ENCODE data around the gene VPREB3. TPM values are rescaled to one million over a fixed set of nuclear protein-coding genes. Genes with fewer than 3 reads are reported as not detected.

The VPREB3 gene
- total and polyA plus RNA-seq, 10 of the 15 experiments (the other 5 are each of a cell fraction or from before 2014, with no cell fraction given), result 0.75 to 79.5 (median 23.8) TPM

GRCh38 chr22:23759566-23759965, 5.3 kb upstream of the VPREB3 start (continued):
- no peak for TF ChIP-seq MLLT1 (IDR thresholded peaks at IDR 0.05)

- Histone ChIP-seq H4K20me1 (ENCODE audit: control insufficient read depth, insufficient read depth) (no peaks in the 10 kb centered on the region), H3K4me1 (ENCODE audit: control insufficient read depth, insufficient read depth, low read length) (peaks cover 29% of the 10 kb centered on the region), H3K4me2 (ENCODE audit: control insufficient read depth, insufficient read depth) (no peak overlapping the region), H3K9me3 (replicated peaks; ENCODE audit: control insufficient read depth, insufficient read depth, low read length) (no peaks in the 10 kb centered on the region), H3K9ac (ENCODE audit: control insufficient read depth, insufficient read depth, low read length) (no peak overlapping the region), H3K36me3 (ENCODE audit: control insufficient read depth in 2 of 2, insufficient read depth in 2 of 2, low read length in 1 of 2) (no peaks in the 10 kb centered on the region), H3K27ac (ENCODE audit: control insufficient read depth, insufficient read depth) (no peak overlapping the region), H2AFZ (ENCODE audit: control insufficient read depth, low read depth, low read length) (no peak overlapping the region), H3K79me2 (ENCODE audit: control insufficient read depth, insufficient read depth, low read length) (no peaks in the 10 kb centered on the region), H3K27me3 (replicated peaks in 1 of 2; ENCODE audit: control insufficient read depth in 2 of 2, insufficient read depth in 2 of 2, low read length in 1 of 2) (no peaks in the 10 kb centered on the region), H3K4me3 (no peak overlapping the region)
- ATAC-seq, result no peak
- in situ Hi-C loops (cut with MboI) (no loop called here), intact Hi-C loops (cut with micrococcal nuclease; ENCODE audit: unreplicated experiment) (no loop called here)
- WGBS (ENCODE audit: insufficient coverage, insufficient replicate concordance, low lambda C conversion rate, missing lambda C conversion rate), result 58% methylated on average over 3 of the region's 4 CpGs
- ChIA-PET POLR2A (interaction anchor here (0.6 kb wide), 1 partner anchor 9 kb away, joined by 3 read pairs; no protein-coding TSS in a partner anchor), SMC1A (ENCODE audit: uncharacterized antibody, unreplicated experiment) (interaction anchor here (0.6 kb wide), 1 partner anchor 13 kb away, joined by 3 read pairs; no protein-coding TSS in a partner anchor), RAD21 (ENCODE audit: unreplicated experiment) (no interaction called here), CTCF (interaction anchor here (0.7 kb wide), 1 partner anchor 129 kb away, joined by 3 read pairs; no protein-coding TSS in a partner anchor)
- DNase-seq (ENCODE audit: low read depth, low spot score), result no peak
- no peak for FAIRE-seq
- no TSS peak for BruUV-seq (replicated peaks)
- TF ChIP-seq CREM (IDR thresholded peaks at IDR 0.05; ENCODE audit: low read depth) (no peak), FOS (IDR thresholded peaks at IDR 0.05; ENCODE audit: borderline replicate concordance, extremely low read depth, insufficient read length) (no peak), PKNOX1 (IDR thresholded peaks at IDR 0.05) (peak; percentile 67), E2F8 (IDR thresholded peaks at IDR 0.05; ENCODE audit: low read depth, partially characterized antibody) (no peak), BRCA1 (IDR thresholded peaks at IDR 0.05; ENCODE audit: low read depth, low read length) (no peak), EP300 (IDR thresholded peaks at IDR 0.05; ENCODE audit: borderline replicate concordance in 1 of 2, control insufficient read depth in 1 of 2, low read depth in 2 of 2, low read length in 2 of 2) (no peak), WRNIP1 (IDR thresholded peaks at IDR 0.05; ENCODE audit: borderline replicate concordance, low read depth, low read length) (no peak), TARDBP (IDR thresholded peaks at IDR 0.05; ENCODE audit: borderline replicate concordance) (no peak), NR2F1 (conservative IDR thresholded peaks at IDR 0.05) (no peak), ZNF687 (IDR thresholded peaks at IDR 0.05) (no peak), RELA (IDR thresholded peaks at IDR 0.05; ENCODE audit: borderline replicate concordance, partially characterized antibody) (no peak), CBX3 (IDR thresholded peaks at IDR 0.05; ENCODE audit: borderline replicate concordance, low read depth) (no peak)
These were observed 2.7 kb upstream of the VPREB3 start for GRCh38 chr22:23756891-23757290.

All from GM12878 (cell line).